H1 (cell line): Measurements from ENCODE around the gene CADM2.

ENCODE experiments used
- CEBPB ChIP-seq: IDR thresholded peaks from 2 replicates; pipeline ENCODE4 v1.6.1; 2012; ENCODE audit warnings: low read depth, low read length
- CHD2 ChIP-seq: IDR thresholded peaks from 2 replicates; pipeline ENCODE4 v1.6.1; 2012; ENCODE audit warnings: low read length, improper control_type of control experiment
- EP300 ChIP-seq, 2 experiments: IDR thresholded peaks; 1 replicate in 1 of 2; 2 replicates in 1 of 2; pipeline ENCODE4 v1.6.1; 2011 to 2012; ENCODE audit warnings: low read depth in 2 of 2, low read length in 2 of 2, mild to moderate bottlenecking in 2 of 2, borderline replicate concordance in 1 of 2, inconsistent platforms in 1 of 2, moderate library complexity in 1 of 2
- GABPA ChIP-seq: IDR thresholded peaks from 2 replicates; pipeline ENCODE4 v1.6.1; 2011; ENCODE audit warnings: mild to moderate bottlenecking, low read length, moderate library complexity, borderline replicate concordance; ENCODE audit not compliant: insufficient read depth
- MAFK ChIP-seq: IDR thresholded peaks from 2 replicates; pipeline ENCODE4 v1.6.1; 2012; ENCODE audit warnings: low read depth, mild to moderate bottlenecking, improper control_type of control experiment, low read length
- POLR2AphosphoS5 ChIP-seq: IDR thresholded peaks from 2 replicates; pipeline ENCODE4 v1.6.1; 2011; ENCODE audit warnings: low read depth, low read length
- RAD21 ChIP-seq, 2 experiments: IDR thresholded peaks in 1 of 2; conservative IDR thresholded peaks in 1 of 2; 2 replicates each; pipeline ENCODE4 v1.6.1; 2011; ENCODE audit warnings: low read depth in 2 of 2, low read length in 2 of 2, improper control_type of control experiment in 1 of 2, inconsistent platforms in 1 of 2, mild to moderate bottlenecking in 1 of 2, moderate library complexity in 1 of 2
- SP1 ChIP-seq: IDR thresholded peaks from 2 replicates; pipeline ENCODE4 v1.6.1; 2011; ENCODE audit warnings: low read depth, low read length
- TF ChIP-seq, protein P1 (sequence below), 3 experiments: IDR thresholded peaks; 1 replicate in 2 of 3; 2 replicates in 1 of 3; pipeline versions ENCODE4 v1.5.1 to v1.6.1; 2011; ENCODE audit warnings: low read length in 3 of 3, mild to moderate bottlenecking in 3 of 3, inconsistent platforms in 2 of 3, low read depth in 1 of 3, moderate library complexity in 1 of 3; ENCODE audit not compliant: insufficient read depth in 1 of 3; ENCODE audit errors: control extremely low read depth in 1 of 3
- TF ChIP-seq, protein P2 (sequence below): IDR thresholded peaks from 2 replicates; pipeline ENCODE4 v1.6.1; 2012; ENCODE audit warnings: inconsistent platforms
- TF ChIP-seq, protein P3 (sequence below): IDR thresholded peaks from 2 replicates; pipeline ENCODE4 v1.6.1; 2011; ENCODE audit warnings: low read depth, mild to moderate bottlenecking, low read length; ENCODE audit not compliant: insufficient read depth
- TF ChIP-seq, protein P4 (sequence below): IDR thresholded peaks from 2 replicates; pipeline ENCODE4 v1.6.1; 2012; ENCODE audit warnings: low read length, inconsistent platforms

DNA sequence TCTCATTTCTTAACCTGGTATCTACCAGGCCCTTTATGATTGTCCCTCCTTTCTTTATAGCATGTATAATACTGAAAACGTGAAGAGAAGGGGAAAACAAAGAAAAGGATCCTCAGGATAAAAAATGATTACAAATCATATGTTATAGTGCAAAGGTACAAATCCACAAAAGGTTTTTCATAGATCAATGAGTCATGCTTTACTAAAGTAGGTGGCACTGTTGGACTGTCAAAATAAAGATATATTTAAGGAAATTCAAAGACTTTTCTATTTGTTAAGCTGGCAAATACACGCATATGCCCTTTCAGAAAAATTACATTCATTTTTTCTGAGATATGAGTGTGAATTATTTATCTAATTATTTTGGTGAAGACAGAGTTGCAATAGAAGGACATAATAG, 151.6 kb downstream of the CADM2 start:
- TF ChIP-seq SP1 (no peak), POLR2AphosphoS5 (no peak), RAD21 (IDR thresholded peaks at IDR 0.05 in 1 of 2, conservative IDR thresholded peaks at IDR 0.05 in 1 of 2; ENCODE audit: low read depth in 2 of 2, low read length in 2 of 2) (no peak), MAFK (no peak), CEBPB (no peak), EP300 (IDR thresholded peaks at IDR 0.05; ENCODE audit: borderline replicate concordance in 1 of 2, low read depth in 2 of 2, low read length in 2 of 2) (no peak), GABPA (no peak), CHD2 (no peak)
- TF ChIP-seq, protein P1, sequence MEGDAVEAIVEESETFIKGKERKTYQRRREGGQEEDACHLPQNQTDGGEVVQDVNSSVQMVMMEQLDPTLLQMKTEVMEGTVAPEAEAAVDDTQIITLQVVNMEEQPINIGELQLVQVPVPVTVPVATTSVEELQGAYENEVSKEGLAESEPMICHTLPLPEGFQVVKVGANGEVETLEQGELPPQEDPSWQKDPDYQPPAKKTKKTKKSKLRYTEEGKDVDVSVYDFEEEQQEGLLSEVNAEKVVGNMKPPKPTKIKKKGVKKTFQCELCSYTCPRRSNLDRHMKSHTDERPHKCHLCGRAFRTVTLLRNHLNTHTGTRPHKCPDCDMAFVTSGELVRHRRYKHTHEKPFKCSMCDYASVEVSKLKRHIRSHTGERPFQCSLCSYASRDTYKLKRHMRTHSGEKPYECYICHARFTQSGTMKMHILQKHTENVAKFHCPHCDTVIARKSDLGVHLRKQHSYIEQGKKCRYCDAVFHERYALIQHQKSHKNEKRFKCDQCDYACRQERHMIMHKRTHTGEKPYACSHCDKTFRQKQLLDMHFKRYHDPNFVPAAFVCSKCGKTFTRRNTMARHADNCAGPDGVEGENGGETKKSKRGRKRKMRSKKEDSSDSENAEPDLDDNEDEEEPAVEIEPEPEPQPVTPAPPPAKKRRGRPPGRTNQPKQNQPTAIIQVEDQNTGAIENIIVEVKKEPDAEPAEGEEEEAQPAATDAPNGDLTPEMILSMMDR (IDR thresholded peaks at IDR 0.05; ENCODE audit: control extremely low read depth in 1 of 3, insufficient read depth in 1 of 3, low read depth in 1 of 3, low read length in 3 of 3) = no peak
- TF ChIP-seq, protein P2, sequence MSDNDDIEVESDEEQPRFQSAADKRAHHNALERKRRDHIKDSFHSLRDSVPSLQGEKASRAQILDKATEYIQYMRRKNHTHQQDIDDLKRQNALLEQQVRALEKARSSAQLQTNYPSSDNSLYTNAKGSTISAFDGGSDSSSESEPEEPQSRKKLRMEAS = no peak
- TF ChIP-seq, protein P3, sequence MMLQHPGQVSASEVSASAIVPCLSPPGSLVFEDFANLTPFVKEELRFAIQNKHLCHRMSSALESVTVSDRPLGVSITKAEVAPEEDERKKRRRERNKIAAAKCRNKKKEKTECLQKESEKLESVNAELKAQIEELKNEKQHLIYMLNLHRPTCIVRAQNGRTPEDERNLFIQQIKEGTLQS = no peak
- TF ChIP-seq, protein P4, sequence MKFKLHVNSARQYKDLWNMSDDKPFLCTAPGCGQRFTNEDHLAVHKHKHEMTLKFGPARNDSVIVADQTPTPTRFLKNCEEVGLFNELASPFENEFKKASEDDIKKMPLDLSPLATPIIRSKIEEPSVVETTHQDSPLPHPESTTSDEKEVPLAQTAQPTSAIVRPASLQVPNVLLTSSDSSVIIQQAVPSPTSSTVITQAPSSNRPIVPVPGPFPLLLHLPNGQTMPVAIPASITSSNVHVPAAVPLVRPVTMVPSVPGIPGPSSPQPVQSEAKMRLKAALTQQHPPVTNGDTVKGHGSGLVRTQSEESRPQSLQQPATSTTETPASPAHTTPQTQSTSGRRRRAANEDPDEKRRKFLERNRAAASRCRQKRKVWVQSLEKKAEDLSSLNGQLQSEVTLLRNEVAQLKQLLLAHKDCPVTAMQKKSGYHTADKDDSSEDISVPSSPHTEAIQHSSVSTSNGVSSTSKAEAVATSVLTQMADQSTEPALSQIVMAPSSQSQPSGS = no peak
